ENCODE results near the gene CCDC92.

The CCDC92 gene

DNA sequence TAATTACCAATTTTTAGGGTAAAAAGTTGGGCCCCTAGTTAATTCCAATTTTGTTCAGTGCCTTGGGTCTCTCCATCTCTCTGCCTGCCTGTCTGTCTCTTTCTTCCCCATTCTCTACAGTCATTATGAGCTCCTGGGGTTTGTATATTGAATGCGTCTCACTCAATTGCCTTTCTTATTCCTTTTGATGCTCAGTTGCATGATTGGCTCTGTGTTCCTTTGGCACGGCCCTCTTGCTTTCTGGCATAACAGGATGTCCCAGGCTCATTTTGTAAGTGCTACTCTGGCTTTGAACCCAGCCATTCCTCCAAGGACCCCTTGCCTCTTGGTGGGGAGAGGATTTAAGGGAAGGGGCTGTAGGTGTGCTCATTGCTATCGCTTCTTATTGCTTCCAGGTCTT, 36.0 kb upstream of the CCDC92 start:
- TF ChIP-seq, protein P1, sequence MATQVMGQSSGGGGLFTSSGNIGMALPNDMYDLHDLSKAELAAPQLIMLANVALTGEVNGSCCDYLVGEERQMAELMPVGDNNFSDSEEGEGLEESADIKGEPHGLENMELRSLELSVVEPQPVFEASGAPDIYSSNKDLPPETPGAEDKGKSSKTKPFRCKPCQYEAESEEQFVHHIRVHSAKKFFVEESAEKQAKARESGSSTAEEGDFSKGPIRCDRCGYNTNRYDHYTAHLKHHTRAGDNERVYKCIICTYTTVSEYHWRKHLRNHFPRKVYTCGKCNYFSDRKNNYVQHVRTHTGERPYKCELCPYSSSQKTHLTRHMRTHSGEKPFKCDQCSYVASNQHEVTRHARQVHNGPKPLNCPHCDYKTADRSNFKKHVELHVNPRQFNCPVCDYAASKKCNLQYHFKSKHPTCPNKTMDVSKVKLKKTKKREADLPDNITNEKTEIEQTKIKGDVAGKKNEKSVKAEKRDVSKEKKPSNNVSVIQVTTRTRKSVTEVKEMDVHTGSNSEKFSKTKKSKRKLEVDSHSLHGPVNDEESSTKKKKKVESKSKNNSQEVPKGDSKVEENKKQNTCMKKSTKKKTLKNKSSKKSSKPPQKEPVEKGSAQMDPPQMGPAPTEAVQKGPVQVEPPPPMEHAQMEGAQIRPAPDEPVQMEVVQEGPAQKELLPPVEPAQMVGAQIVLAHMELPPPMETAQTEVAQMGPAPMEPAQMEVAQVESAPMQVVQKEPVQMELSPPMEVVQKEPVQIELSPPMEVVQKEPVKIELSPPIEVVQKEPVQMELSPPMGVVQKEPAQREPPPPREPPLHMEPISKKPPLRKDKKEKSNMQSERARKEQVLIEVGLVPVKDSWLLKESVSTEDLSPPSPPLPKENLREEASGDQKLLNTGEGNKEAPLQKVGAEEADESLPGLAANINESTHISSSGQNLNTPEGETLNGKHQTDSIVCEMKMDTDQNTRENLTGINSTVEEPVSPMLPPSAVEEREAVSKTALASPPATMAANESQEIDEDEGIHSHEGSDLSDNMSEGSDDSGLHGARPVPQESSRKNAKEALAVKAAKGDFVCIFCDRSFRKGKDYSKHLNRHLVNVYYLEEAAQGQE (IDR thresholded peaks at IDR 0.05; ENCODE audit: insufficient read depth in 1 of 2, low read depth in 2 of 2, low read length in 2 of 2) = no peak
- TF ChIP-seq POLR2AphosphoS5 (IDR thresholded peaks at IDR 0.05; ENCODE audit: low read depth, low read length) = no peak
- TF ChIP-seq FOXP2 (optimal IDR thresholded peaks at IDR 0.05; ENCODE audit: borderline replicate concordance, extremely low read depth, extremely low read length, insufficient read depth) = no peak
- no peak for TF ChIP-seq TAF1 (IDR thresholded peaks at IDR 0.05; ENCODE audit: borderline replicate concordance, insufficient read depth, low read length)
- TF ChIP-seq SIN3A (IDR thresholded peaks at IDR 0.05; ENCODE audit: borderline replicate concordance, insufficient read depth, low read length) = no peak

DNA sequence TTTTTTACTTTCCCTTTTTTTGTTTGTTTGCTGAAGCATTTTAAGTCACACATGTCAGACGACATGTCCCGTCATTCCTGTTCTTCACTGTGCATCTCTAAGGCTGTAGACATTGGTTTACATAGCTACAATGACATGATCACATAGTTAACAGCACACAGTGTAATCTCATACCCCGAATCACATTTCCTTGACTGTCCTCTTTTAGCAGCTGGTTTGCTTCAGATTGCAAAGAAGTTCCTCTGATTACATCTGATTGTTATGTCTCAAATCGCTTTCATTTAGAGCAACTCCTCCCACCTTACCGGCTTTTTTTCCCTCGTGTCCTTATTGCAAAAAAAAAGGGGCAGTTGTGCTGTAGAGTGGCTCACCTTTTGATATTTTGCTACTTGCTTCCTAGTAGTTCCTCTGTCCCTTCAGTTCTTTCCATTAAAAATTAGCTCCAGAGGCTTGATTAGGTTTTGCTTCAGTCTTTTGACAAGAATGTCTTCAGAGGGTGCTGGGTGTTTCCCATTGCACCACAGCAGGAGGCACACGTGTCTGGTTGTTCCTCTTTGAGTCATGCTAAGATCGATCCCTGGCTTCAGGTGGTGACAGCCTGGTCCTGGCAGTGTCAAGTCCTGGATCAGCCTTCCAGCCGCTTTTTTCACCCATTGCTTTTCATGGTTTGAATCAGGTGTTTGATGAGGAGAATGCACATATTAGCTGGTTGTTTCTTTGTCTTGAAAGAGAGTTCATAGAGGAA, 35.4 kb upstream of the CCDC92 start:
- no peak for TF ChIP-seq POLR2AphosphoS5 (IDR thresholded peaks at IDR 0.05; ENCODE audit: low read depth, low read length)
- TF ChIP-seq, protein P1 (IDR thresholded peaks at IDR 0.05; ENCODE audit: insufficient read depth in 1 of 2, low read depth in 2 of 2, low read length in 2 of 2) = no peak
- TF ChIP-seq TAF1 (IDR thresholded peaks at IDR 0.05; ENCODE audit: borderline replicate concordance, insufficient read depth, low read length) = no peak
- no peak for TF ChIP-seq FOXP2 (optimal IDR thresholded peaks at IDR 0.05; ENCODE audit: borderline replicate concordance, extremely low read depth, extremely low read length, insufficient read depth)
- TF ChIP-seq SIN3A (IDR thresholded peaks at IDR 0.05; ENCODE audit: borderline replicate concordance, insufficient read depth, low read length) = no peak

DNA sequence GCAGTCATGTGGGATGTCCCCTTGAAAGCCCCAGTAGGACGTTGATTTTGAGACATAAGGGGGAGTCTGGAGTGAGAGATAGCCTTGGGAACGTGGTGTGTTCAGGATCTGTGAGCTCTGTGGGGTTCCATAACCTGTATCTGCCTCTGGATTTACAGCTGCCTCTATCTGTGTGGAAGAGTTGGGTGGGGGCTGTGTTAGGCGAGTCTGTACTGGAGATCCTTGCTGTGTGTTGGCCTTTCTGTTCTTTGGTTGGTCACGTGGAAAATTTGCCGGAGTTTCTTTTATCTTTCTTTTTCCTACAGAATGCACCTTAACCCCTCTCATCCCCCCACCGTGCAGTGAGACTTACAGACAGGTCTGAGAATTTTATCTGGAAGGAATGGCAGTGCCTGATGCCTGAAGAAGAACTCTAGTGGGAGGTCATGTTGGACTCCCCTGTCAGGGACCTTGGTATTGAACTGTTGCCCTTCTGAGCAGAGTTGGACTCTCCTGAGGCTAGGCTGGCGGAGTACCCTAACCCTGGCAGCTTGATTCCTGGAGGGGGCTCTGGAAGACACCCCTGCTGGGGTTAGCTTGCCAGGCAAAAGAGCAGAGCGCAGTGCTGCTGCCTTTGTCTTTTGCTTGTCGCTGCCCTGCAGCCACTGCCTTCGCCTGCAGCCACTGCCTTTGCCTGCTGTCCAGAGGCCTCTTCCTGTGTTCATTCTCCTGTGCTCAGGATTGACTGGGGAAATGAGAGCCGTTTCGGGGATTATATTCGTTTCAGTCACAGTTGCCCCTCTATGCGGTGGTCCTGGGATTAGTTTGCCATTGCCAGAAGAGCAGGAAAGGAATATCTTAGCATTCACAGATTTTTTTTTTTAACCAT, 34.4 kb upstream of the CCDC92 start:
- TF ChIP-seq SIN3A (IDR thresholded peaks at IDR 0.05; ENCODE audit: borderline replicate concordance, insufficient read depth, low read length) = no peak
- TF ChIP-seq TAF1 (IDR thresholded peaks at IDR 0.05; ENCODE audit: borderline replicate concordance, insufficient read depth, low read length) = no peak
- TF ChIP-seq, protein P1 (IDR thresholded peaks at IDR 0.05; ENCODE audit: insufficient read depth in 1 of 2, low read depth in 2 of 2, low read length in 2 of 2) = no peak
- TF ChIP-seq FOXP2 (optimal IDR thresholded peaks at IDR 0.05; ENCODE audit: borderline replicate concordance, extremely low read depth, extremely low read length, insufficient read depth) = no peak

DNA sequence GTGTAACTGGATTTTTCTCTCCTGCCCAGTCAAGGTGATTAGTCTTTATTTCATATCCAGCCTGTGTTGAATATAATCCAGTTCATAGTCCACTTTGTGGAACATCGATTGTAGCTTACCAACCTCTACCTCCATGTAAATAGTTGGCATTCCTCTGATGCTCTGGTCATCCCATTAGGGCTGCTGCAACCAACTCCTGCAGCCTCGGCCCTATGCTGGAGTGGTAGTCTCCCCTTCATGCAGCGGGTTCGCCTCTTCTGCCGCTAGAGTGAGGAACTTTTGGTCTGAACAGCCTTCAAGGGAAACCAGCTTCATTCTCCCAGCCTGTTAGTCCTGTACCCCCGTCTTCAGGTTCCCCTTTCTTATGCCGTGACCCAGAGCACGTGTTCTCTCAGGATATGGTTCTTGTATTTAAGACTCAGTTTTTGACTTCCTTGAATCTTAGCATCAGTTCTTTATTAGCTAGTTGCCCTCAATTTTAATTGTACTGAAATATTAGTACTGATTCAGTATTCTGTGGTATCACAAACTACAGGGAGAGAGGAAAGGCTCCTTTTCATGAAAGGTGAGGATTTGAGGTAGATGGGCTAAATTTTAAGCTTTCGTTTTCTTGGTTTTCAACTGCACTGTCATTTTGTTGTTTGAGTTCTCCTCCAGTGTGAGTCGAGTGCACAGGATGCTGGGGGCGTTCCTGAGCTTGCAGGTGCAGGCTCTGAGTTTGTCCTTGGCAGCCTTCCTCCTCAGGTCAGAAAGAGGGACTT, 33.6 kb upstream of the CCDC92 start:
- TF ChIP-seq, protein P1 (IDR thresholded peaks at IDR 0.05; ENCODE audit: insufficient read depth in 1 of 2, low read depth in 2 of 2, low read length in 2 of 2) = no peak
- TF ChIP-seq POLR2AphosphoS5 (IDR thresholded peaks at IDR 0.05; ENCODE audit: low read depth, low read length) (no peak), TAF1 (IDR thresholded peaks at IDR 0.05; ENCODE audit: borderline replicate concordance, insufficient read depth, low read length) (no peak), FOXP2 (optimal IDR thresholded peaks at IDR 0.05; ENCODE audit: borderline replicate concordance, extremely low read depth, extremely low read length, insufficient read depth) (no peak), SIN3A (IDR thresholded peaks at IDR 0.05; ENCODE audit: borderline replicate concordance, insufficient read depth, low read length) (no peak)

Measured in PFSK-1 (cell line).